Sigmoid colon (tissue), 4 donors: ENCODE measurements around the gene POLR3A.

Experiments used
- EP300 ChIP-seq, 4 donors: sonication (generic); formaldehyde crosslinking; IDR thresholded peaks; one replicate each; pipeline ENCODE4 v1.6.1; 2017; ENCODE audit warnings: antibody characterized with exemption in 4 of 4
- POLR2A ChIP-seq, 2 donors: fragments of 450-650 bp; IDR thresholded peaks; one replicate each; pipeline ENCODE4 v1.6.1; 2016; ENCODE audit warnings: antibody characterized with exemption in 2 of 2, mild to moderate bottlenecking in 2 of 2, moderate library complexity in 2 of 2
- TF ChIP-seq, protein P1 (sequence below), 4 experiments: fragments of 450-650 bp in 3 of 4; fragments of 200-600 bp in 1 of 4; IDR thresholded peaks; one replicate each; pipeline ENCODE4 v1.5.1; 2016 to 2019; ENCODE audit warnings: antibody characterized with exemption in 4 of 4, mild to moderate bottlenecking in 3 of 4, moderate library complexity in 2 of 4

DNA sequence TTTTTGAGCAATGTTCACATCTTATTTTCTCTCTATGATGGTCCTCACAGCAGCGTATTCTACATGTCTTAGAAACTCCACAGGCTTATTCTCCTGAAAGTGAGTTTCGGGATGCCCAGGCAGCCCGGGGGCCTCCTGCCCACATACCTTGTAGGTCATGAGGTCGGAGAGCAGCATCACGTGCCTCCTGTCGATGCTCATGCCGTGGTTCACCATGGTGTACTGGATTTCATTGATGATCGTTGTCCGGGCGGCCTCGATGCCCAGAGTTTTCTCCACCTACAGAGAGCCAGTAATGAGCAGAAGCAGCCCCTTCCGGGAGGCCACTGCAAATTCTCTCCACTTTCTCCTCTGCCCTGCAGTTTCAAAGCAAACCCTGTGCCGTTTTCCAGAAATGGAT lies 48.0 kb downstream of the POLR3A start:
- TF ChIP-seq, protein P1, sequence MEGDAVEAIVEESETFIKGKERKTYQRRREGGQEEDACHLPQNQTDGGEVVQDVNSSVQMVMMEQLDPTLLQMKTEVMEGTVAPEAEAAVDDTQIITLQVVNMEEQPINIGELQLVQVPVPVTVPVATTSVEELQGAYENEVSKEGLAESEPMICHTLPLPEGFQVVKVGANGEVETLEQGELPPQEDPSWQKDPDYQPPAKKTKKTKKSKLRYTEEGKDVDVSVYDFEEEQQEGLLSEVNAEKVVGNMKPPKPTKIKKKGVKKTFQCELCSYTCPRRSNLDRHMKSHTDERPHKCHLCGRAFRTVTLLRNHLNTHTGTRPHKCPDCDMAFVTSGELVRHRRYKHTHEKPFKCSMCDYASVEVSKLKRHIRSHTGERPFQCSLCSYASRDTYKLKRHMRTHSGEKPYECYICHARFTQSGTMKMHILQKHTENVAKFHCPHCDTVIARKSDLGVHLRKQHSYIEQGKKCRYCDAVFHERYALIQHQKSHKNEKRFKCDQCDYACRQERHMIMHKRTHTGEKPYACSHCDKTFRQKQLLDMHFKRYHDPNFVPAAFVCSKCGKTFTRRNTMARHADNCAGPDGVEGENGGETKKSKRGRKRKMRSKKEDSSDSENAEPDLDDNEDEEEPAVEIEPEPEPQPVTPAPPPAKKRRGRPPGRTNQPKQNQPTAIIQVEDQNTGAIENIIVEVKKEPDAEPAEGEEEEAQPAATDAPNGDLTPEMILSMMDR (IDR thresholded peaks at IDR 0.05) = no peak
- TF ChIP-seq POLR2A (IDR thresholded peaks at IDR 0.05) (no peak), EP300 (IDR thresholded peaks at IDR 0.05) (no peak)
